Measurements from ENCODE around the gene STPG1.

STPG1 gene

DNA sequence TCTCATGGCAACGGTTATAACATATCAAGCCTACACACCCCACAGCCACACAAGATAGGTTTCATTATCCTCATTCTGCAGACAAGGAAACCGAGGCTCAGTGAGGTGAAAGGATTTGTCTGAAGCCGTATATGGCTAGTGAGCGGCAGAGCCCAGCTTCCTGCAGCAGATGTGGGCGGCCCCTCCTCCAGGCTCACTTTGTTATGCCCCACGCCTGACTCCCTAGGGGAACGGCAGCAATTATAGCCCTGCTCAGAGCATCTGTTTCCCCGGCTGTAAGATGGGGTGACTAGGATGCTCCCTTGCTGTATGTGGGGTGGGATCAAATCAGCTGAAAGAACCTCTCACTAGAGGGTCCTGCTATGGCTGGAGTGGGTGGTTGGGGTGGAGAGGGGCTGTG lies 72.3 kb downstream of the STPG1 start:
- no peak for DNase-seq (ENCODE audit: low spot score)

- DNase-seq (ENCODE audit: low spot score): no peak
Observed at GRCh38 chr1:24340770-24341169, 72.8 kb downstream of the STPG1 start.

DNA sequence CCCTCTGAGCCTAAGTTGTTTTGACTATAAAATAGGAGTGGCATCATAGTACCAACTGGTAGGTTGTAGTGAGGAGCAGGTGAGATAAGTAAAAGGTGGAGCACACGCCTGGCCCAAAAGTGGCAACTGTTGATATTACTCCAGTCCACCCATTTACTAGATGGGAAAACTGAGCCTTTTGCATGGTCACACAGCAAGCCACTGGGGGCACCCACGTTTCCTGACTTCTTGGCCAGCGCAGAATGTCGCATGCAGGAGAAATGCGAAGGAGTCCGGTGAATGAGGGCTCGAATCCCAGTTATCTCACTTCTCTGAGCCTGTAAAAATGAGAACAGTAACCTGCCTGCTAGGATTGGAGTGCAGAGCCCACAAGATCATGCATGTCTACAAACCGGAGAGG lies 73.6 kb downstream of the STPG1 start:
- DNase-seq (ENCODE audit: low spot score): no peak

DNA sequence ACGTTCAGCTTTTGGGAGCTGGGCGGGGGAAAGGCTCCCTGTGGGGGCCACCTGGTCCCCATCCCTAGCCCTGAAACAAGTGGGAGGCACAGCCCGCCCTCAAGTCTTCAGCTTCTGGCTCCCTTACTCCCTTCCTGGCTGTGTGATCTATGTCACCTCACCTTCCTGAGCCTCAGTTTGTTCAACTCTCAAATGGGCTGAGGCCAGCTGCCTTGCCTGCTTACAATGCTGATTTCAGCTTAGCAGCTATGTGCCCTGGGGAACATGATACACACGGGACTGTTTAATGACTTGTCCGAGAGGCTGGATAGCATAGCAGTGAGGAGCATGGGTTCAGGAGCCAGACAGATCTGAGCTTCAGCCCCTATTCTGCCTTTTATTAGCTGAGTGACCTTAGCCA lies 75.1 kb downstream of the STPG1 start:
- no peak for DNase-seq (ENCODE audit: low spot score)

DNA sequence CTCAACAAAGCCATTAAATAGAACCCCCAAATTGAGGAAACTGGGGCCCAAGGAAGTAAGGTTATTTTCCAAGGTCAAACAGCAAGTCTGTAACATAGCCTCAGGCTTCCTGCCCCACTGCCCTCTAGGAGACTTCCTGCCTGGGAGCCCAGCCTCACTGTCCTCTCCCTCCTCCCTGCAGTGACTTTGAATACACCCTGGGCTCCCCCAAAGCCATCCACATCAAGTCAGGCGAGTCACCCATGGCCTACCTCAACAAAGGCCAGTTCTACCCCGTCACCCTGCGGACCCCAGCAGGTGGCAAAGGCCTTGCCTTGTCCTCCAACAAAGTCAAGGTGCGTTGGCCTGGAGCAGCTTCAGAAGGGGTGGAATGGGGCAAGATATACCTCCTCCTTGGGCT lies 76.1 kb downstream of the STPG1 start:
- DNase-seq (ENCODE audit: low spot score): no peak

DNA sequence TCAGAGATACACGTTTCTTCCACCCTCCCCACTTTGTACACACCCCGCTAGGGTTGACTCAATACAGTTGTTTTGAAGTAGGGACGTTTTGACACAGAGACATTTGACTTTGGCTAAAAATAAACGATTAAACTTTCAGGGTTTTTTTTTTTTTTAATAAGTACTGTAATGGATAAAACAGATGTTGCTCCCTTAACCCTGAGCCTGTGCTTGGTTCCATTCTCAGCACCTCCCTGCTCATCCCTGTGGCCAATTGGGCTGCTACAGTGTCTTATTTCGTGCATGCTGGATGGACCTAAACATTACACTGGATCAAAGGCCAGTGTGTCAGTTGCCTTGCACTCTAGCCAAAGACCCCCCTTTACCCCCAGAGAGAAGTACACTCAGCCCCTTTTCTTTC lies 77.5 kb downstream of the STPG1 start:
- DNase-seq (ENCODE audit: low spot score): no peak

DNA sequence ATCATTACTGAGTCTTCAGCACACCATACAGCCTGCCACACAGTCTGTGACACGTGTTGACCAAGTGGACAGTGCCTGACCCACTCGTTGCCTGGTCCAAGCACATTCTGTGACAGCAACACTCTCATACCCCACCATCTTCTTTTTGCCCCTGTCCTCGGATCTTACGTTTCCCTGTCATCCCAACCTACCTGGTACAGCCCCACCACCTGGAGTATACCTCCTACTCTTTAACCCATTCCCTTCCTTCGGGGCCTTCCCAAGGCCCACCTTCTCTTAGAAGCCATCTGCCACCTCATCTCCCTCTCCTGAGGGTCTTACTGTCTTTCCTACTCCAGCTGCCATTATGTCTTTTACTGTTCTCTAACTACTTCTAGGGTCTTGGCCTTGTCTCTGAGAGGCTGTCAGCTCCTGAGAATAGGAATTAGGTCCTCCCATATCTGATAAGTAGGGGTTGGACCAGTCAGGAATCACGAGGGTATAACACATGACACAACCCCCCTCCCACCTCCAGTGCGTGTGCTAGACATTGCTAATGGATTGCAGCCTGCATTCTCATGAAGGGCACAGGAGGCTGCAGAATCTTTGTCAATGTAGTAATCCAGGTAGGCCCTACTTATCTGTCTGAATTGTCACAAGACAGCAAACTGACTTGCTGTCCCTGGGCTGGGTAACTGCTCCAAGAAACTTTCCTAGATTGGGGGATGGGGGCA lies 81.5 kb downstream of the STPG1 start:
- DNase-seq (ENCODE audit: low spot score): no peak

- DNase-seq (ENCODE audit: low spot score): no peak
Observed at GRCh38 chr1:24329797-24330543, 83.6 kb downstream of the STPG1 start.

GRCh38 chr1:24329331-24329730 lies 84.3 kb downstream of the STPG1 start:
- DNase-seq (ENCODE audit: low spot score): no peak

DNA sequence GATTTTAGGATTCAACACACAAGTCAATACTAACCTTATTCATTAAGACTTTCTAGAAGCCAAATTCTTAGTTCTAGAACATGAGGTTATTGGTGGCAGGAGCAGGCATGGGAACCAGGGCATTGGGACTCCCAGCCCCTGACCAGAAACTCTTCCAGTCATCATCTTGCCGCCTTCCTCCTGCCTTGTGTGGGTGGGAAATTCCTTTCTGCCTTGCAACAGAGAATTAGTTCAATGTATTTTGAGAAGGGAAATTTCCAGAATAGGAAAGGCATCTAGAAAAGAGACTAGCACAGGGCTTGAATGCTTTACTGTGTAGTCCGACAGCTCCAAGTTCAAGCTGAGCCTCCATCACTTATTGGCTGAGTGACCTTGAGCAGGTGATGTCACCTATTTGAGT lies 85.7 kb downstream of the STPG1 start:
- DNase-seq (ENCODE audit: low spot score): no peak

DNA sequence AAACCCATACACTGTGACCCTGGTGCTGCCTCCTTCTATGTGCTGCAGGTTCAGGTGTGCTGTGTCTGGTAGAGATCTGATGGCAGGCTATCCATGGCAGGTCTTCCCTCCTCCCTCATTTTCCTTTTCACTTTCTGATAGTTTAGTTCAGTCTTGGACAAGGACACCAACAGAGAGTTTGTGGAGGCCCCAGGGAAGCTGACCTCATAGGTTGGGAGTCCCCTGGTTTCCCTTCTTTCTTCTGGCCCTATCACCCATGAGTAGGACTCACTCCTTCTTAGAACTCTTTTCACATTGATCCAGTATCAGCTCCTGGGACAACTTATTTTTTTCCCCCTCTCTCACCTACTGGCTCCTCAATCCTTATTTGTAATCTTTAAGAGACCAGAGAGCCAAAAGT lies 86.1 kb downstream of the STPG1 start:
- DNase-seq (ENCODE audit: low spot score): no peak

DNA sequence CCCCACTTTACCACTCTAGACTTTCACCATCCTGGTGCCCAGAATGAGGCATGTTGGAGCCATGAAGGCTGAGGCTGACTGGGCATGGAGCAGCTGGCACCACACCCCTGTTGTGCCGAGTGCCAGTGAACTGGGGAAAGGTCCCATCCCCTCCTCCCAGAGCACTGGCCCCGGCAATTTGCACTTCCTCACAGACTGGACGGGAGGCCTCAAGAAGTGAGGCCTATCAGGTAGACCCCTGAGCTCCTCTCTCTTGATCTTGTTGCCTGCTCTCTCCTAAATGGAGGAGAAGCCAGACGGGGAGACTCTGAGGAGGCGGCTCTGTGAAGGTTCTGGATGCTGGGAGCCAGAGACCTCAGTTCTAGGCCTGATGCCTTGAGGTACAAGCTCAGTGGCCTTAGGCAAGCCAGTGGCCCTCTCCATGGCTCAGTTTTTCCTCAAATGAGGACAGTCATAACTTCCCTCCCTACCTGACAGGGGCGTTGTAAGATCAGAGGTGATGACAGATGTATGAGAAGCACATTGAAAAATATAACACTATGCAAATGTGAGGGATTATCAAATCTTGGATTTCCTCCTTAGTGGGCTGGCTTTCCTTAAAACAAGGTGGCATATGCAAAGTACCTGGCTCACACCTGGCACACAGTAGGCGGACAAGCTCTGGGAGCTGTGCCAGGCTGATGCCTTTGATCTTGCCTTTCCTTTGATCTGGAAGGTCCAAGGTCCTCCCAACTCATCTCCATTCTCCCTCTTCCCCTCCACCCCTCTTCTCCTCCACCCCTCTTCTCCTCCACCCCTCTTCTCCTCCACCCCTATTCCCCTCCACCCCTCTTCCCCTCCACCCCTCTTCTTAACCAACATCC lies 87.8 kb downstream of the STPG1 start:
- no peak for DNase-seq (ENCODE audit: low spot score)

DNA sequence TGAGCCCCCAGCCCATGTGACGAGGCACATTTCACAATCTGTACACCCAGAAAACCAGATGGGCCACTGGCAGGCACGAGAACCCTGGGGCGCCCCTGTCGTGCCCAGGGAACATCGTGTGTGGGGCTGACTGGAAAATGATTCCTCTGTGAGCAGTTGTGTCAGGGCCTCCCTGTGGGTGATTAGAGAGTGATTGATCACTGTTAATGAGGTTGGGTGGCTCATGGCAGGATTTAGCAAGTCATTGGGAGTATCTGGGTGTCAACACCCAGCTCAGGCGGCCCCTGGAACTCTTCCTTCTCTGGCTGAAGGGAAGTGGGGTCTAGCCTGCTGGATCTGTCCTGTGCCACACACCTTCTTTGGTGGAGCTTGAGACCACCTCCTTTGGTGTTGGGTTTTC lies 88.7 kb downstream of the STPG1 start:
- no peak for DNase-seq (ENCODE audit: low spot score)

DNA sequence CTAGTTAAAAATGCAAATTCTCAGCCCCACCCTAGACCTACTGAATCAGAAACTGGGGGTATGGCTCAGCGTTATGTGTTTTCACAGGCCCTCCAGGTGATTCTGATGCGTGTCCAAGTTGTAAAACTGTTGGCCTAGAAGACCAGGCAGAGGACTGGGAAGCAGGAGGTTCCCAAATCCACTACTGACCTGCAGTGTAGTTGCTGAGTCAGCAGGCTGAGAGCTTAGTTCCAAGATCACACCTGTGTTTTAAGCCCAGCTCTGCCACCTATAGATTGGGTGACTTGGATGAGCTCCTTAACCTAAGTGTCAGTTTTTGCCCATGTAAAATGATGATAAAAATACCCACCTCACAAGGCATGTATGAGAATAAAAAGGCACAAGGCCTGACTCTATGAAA lies 90.3 kb downstream of the STPG1 start:
- DNase-seq (ENCODE audit: low spot score): no peak

- no peak for DNase-seq (ENCODE audit: low spot score)
Observed at GRCh38 chr1:24322470-24323177, 91.0 kb downstream of the STPG1 start.

DNA sequence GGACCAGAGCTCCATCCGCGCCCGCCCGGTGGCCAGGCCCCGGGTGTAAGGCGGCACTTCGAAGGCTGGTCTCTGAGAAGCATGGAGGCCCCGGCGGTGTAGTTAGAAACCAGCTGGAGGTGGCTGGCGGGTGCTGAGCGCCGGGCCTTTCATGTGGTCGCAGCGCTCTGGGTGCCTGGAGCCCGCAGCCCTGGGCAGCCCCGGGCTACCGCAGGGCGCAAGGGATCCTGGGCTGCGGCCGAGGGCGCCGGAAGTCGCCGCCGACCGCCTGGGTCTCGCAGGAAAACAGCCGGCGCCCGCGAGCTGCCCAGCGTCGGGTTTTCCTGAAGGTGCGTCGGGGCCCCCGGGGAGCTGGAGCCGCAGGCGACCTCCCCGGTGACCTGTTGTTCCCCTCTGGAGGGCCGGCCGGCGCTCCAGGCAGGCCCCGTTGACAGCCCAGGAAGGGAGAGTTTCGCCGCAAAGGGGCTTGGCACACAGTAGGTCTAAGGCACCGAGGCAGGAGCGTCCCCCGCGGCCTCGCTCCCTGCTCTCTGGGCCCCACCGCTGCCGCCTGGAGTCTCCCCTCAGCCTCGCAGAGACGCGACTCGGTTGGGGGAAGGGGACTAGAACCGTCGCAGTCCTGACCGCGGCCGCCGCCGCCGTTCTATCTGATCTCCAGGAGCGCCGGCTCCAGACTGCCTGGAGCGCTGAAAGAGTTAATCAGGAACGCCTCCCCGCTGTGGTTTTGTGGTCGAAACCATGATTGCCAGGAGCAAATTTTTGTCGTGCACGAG lies 91.7 kb downstream of the STPG1 start:
- no peak for DNase-seq (ENCODE audit: low spot score)

DNA sequence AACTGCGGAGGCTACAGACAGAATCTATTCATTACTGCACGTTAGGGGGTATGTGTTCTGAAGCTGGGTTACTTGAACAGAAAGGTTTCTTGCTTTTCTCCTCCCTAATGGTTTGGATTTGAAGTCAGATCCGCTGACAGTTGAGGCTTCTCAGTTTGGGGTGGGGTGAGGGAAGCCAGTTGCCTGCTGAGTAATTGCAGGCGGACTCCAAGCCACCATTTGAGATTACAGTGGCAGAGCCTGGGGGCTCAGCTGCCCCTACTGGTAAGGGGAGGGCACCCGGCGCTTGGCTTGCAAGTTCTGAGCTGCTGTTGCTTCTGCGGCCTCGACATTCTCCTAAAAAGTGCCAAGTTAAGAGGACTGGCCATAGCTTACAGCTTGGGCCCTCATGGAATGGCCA lies 92.5 kb downstream of the STPG1 start:
- DNase-seq (ENCODE audit: low spot score): no peak

DNA sequence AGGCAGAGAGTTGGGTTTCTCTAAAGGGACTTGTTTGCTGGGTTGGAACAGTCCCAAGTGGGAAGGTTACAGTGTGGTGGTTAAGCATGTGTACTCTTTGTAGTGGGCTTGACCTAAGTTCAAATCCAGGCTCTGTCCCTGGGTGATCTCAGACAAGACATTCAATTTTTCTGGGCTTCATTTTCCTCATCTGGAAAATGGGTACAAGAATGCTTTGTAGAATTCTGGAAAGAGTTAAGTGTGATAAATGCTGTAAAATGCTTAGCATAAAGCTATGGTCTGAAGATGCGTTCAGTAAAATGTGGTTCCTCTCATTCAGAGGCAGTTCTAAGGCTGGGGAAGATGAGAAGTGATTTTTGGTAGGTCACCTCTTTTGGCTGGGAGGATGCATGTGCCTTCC lies 93.6 kb downstream of the STPG1 start:
- no peak for DNase-seq (ENCODE audit: low spot score)

GRCh38 chr1:24319312-24319863 lies 94.2 kb downstream of the STPG1 start, which contains the start of gene GRHL3:
GRHL3 (plus strand) TSS chr1:24319357; CDS start chr1:24319552, 195 bp downstream.
- no peak for DNase-seq (ENCODE audit: low spot score)

- no peak for DNase-seq (ENCODE audit: low spot score)
Observed at GRCh38 chr1:24318615-24319311, 94.8 kb downstream of the STPG1 start.
